ENCODE measurements around the gene ZNF362.

- TF ChIP-seq, protein P1, sequence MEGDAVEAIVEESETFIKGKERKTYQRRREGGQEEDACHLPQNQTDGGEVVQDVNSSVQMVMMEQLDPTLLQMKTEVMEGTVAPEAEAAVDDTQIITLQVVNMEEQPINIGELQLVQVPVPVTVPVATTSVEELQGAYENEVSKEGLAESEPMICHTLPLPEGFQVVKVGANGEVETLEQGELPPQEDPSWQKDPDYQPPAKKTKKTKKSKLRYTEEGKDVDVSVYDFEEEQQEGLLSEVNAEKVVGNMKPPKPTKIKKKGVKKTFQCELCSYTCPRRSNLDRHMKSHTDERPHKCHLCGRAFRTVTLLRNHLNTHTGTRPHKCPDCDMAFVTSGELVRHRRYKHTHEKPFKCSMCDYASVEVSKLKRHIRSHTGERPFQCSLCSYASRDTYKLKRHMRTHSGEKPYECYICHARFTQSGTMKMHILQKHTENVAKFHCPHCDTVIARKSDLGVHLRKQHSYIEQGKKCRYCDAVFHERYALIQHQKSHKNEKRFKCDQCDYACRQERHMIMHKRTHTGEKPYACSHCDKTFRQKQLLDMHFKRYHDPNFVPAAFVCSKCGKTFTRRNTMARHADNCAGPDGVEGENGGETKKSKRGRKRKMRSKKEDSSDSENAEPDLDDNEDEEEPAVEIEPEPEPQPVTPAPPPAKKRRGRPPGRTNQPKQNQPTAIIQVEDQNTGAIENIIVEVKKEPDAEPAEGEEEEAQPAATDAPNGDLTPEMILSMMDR (conservative IDR thresholded peaks at IDR 0.05; ENCODE audit: low read depth in 2 of 2) = peak; percentile 57 to 82
- TF ChIP-seq EZH2phosphoT487 (IDR thresholded peaks at IDR 0.05; ENCODE audit: unreplicated experiment) (no peak), POLR2AphosphoS5 (IDR thresholded peaks at IDR 0.05; ENCODE audit: low read depth) (no peak)
- TF ChIP-seq, protein P2, sequence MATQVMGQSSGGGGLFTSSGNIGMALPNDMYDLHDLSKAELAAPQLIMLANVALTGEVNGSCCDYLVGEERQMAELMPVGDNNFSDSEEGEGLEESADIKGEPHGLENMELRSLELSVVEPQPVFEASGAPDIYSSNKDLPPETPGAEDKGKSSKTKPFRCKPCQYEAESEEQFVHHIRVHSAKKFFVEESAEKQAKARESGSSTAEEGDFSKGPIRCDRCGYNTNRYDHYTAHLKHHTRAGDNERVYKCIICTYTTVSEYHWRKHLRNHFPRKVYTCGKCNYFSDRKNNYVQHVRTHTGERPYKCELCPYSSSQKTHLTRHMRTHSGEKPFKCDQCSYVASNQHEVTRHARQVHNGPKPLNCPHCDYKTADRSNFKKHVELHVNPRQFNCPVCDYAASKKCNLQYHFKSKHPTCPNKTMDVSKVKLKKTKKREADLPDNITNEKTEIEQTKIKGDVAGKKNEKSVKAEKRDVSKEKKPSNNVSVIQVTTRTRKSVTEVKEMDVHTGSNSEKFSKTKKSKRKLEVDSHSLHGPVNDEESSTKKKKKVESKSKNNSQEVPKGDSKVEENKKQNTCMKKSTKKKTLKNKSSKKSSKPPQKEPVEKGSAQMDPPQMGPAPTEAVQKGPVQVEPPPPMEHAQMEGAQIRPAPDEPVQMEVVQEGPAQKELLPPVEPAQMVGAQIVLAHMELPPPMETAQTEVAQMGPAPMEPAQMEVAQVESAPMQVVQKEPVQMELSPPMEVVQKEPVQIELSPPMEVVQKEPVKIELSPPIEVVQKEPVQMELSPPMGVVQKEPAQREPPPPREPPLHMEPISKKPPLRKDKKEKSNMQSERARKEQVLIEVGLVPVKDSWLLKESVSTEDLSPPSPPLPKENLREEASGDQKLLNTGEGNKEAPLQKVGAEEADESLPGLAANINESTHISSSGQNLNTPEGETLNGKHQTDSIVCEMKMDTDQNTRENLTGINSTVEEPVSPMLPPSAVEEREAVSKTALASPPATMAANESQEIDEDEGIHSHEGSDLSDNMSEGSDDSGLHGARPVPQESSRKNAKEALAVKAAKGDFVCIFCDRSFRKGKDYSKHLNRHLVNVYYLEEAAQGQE (IDR thresholded peaks at IDR 0.05; ENCODE audit: unreplicated experiment) = no peak
Observed at GRCh38 chr1:33298623-33299277, 42.5 kb downstream of the ZNF362 start.
